NB4 (cell line): ENCODE measurements around the gene NPAS3.

Source experiments
- DNase-seq: peaks from one replicate; pipeline ENCODE4 v3.0.0; 2010; ENCODE audit warnings: low read depth
- H3K4me3 ChIP-seq: one replicate; pipeline ENCODE4 v1.5.1; 2011; ENCODE audit warnings: mild to moderate bottlenecking, low read depth, low read length, moderate library complexity
- MYC ChIP-seq: IDR thresholded peaks from 2 replicates; pipeline ENCODE4 v1.6.1; 2011; ENCODE audit warnings: low read depth, low read length
- POLR2A ChIP-seq: IDR thresholded peaks from 2 replicates; pipeline ENCODE4 v1.6.1; 2011; ENCODE audit warnings: mild to moderate bottlenecking; ENCODE audit not compliant: insufficient read length; ENCODE audit errors: extremely low read depth
- TF ChIP-seq, protein P1 (sequence below): IDR thresholded peaks from one replicate; pipeline ENCODE4 v1.5.1; 2012; ENCODE audit warnings: low read depth, low read length
- TF ChIP-seq, protein P2 (sequence below): IDR thresholded peaks from 2 replicates; pipeline ENCODE4 v1.6.1; 2011; ENCODE audit warnings: low read depth, low read length

Gene NPAS3

DNA sequence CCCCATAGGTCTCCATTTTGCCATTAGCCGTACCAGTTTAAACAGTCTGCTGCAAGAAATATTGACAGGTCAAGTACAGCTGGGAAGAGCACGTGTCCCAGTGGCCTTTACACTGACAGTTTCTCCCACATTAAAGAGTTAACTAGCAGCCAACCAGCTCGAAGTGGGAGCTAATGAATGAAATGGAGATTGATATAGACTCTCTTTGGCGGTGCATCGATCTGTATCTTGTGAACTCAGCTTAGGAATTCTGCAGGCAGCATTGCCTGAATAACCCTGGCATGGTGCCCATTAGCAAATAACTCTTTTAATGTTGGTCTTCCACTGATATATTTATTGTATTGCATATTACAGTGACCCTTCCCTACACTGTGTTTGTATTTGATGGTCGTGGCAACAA, 692.8 kb downstream of the NPAS3 start:
- DNase-seq, result no peak
- TF ChIP-seq MYC (no peak), POLR2A (no peak)
- TF ChIP-seq, protein P1, sequence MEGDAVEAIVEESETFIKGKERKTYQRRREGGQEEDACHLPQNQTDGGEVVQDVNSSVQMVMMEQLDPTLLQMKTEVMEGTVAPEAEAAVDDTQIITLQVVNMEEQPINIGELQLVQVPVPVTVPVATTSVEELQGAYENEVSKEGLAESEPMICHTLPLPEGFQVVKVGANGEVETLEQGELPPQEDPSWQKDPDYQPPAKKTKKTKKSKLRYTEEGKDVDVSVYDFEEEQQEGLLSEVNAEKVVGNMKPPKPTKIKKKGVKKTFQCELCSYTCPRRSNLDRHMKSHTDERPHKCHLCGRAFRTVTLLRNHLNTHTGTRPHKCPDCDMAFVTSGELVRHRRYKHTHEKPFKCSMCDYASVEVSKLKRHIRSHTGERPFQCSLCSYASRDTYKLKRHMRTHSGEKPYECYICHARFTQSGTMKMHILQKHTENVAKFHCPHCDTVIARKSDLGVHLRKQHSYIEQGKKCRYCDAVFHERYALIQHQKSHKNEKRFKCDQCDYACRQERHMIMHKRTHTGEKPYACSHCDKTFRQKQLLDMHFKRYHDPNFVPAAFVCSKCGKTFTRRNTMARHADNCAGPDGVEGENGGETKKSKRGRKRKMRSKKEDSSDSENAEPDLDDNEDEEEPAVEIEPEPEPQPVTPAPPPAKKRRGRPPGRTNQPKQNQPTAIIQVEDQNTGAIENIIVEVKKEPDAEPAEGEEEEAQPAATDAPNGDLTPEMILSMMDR, result no peak
- TF ChIP-seq, protein P2, sequence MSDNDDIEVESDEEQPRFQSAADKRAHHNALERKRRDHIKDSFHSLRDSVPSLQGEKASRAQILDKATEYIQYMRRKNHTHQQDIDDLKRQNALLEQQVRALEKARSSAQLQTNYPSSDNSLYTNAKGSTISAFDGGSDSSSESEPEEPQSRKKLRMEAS, result no peak
- H3K4me3 ChIP-seq, result no peak overlapping the region

DNA sequence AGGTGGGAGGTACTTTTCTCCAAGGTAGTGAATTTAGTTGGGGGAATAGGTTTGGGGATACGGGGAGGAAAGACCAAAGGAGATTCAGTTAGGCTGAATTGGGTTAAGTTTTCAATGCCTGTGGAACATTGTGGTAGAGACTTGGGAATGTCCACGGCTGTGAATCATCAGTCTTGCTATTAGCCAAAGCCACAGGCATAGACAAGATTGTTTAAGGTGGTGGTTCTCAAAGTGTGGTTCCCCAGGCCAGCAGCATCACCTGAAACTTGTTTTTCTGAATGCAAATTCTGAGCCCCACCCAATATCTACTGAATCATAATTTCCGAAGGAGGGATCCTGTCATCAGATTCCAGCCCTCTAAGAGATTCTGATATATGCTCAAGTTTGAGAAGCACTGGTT, 696.0 kb downstream of the NPAS3 start:
- DNase-seq, result no peak
- no peak overlapping the region for H3K4me3 ChIP-seq
- TF ChIP-seq, protein P1, result no peak
- no peak for TF ChIP-seq MYC
- TF ChIP-seq POLR2A, result no peak
- TF ChIP-seq, protein P2, result no peak

DNA sequence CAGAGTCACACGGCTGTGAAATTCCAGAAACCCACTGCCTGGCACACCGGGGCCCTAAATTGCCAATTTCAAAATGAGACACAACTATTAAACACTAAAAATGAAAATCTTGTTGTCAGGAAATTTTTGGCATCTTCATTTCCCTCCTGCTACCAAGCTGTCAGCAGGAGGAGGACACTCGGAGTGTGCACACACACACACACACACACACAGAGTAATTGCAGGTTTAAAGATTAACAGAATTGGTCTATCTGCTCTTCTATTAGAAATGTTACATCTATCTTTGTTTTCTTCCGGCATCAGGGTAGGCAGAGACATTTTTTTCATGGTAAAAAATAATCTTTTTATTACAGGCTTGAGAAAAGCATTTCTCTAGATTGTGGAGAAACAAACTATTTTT, 698.0 kb downstream of the NPAS3 start:
- H3K4me3 ChIP-seq, result no peak overlapping the region
- DNase-seq, result no peak
- TF ChIP-seq, protein P2, result no peak
- TF ChIP-seq MYC (no peak), POLR2A (no peak)
- TF ChIP-seq, protein P1, result no peak

DNA sequence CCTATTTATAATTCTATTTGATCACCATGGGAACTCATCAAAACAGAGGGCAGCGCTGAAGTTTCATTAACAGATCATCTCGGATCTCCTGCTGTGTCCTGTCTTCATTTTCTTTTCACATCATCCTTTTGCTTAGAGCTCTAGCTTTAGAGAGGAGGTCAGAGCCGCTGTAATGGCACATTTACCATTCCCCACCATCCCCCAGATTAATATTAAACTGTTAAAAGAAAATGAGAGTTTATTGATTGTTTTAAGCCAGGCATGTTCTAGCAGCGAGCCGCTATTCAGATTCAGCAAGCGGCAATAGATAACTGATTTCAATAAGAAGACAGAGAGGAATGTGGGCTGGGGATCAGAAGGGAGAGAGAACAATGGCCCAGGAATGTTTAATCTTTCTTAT, 703.4 kb downstream of the NPAS3 start:
- no peak for DNase-seq
- TF ChIP-seq, protein P2, result no peak
- TF ChIP-seq MYC, result no peak
- TF ChIP-seq, protein P1, result no peak
- no peak for TF ChIP-seq POLR2A
- no peak overlapping the region for H3K4me3 ChIP-seq

DNA sequence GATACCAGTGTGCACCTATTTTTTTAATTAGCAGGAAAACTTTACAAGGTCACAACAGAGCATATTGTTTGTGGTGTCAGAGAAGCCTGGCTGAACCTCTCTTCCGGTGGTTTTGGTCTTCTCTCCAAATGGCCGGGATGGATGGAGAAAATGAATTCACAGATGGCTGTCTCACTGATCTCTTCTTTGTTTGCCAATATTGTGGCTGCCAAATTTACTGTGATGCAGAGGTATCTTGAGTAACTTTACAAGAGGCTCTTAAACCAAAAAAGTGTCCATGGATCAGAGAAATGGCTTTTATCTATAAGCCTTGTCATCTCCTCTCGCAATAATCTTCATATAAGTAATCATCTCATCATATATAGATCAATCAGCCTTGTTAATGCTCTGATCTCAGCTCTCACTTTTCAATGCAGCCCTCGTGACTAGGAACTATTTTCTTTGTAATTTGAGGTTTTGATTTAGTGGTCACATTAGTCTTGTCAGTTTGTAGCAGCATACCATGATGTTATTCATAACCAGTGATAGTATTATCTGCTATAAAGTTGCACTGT, 704.1 kb downstream of the NPAS3 start:
- H3K4me3 ChIP-seq, result no peak overlapping the region
- no peak for DNase-seq
- TF ChIP-seq, protein P2, result no peak
- TF ChIP-seq MYC (no peak), POLR2A (no peak)
- TF ChIP-seq, protein P1, result no peak
